GM21717 (cell line): ENCODE measurements around the gene MINDY4.

Experiments used
- ATAC-seq: cut with Tn5 transposase; IDR thresholded peaks from one replicate; pipeline ENCODE4 v1.9.1; 2021; ENCODE audit warnings: mild to moderate bottlenecking, moderate library complexity; ENCODE audit not compliant: unreplicated experiment

MINDY4 gene

GRCh38 chr7:30771880-30772425 lies 736 bp downstream of the MINDY4 start:
- no peak for ATAC-seq

DNA sequence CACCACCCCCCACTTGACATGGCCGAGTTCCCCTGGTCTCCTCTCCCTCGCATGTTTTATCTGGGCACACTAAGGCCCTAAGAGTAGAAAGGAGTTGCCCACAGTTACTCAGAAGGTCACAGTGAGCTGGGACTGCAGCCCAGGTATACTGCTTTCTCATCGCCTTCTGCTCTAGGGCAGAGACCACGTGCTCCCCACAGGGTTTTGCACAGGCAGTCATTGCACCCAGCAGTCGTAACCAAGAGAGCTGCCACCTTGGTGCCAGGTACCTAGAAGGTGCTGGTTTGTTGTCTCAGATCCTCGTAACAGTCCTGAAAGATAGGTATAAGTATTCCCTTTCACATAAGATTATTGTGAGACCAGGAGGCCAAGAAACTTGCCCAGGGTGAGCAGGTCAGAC lies 1.8 kb downstream of the MINDY4 start:
- no peak for ATAC-seq

DNA sequence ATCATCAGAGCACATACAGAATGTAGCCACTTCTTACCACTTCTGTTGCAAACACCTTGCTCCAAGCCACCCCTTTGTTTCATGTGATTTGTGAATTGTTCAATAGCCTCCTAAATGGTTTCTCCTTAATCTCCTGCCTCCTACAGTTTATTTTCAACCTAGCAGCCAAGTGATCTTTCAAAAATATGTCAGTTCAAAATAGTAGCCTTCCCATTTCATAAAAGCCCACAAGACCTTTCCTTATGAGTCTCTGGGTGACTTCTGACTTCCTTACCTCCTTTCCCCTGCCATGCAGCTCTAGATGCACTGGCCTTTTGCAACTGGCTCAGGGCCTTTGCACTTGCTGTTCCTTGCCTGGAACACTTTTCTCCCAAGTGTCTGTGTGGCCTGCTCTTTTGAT lies 4.8 kb downstream of the MINDY4 start:
- no peak for ATAC-seq

- ATAC-seq: no peak
Observed at GRCh38 chr7:30776971-30777370, 5.8 kb downstream of the MINDY4 start.

DNA sequence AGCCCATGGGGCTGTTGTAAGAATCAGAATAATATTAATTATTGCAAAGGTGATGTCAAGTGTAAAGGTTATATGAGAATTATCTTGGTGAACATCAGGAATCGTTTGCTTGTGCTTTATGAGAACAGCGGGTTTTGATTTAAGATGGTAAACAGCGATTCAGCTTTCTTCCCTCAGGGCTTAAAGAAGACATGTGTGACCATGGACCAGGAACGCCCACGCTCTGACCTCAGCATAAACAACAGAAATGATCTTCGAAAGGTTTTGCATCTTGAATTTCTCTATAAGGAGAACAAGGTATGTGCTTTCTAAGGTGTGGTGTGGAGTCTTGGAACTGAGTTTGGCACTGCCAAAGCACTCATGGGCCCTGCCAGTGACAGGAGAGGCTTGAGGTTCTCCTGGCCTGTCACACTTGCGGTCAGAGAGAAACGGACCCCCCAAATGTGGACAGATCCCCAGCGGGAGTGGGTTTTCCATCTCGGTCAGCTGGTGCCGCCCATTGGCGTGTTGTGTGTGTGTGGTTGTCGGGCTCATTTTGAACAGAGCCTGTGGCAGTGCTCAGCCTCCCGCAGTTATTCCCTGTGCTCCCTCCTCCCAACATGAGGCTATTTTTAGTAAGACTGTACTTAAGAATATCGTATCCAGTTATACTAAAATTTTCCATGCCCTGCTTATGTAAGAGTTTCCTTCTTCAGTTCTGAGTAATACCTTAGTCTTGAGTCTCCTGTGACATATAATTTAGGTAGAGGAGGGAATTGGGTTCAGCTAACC lies 7.2 kb downstream of the MINDY4 start:
- ATAC-seq: no peak

DNA sequence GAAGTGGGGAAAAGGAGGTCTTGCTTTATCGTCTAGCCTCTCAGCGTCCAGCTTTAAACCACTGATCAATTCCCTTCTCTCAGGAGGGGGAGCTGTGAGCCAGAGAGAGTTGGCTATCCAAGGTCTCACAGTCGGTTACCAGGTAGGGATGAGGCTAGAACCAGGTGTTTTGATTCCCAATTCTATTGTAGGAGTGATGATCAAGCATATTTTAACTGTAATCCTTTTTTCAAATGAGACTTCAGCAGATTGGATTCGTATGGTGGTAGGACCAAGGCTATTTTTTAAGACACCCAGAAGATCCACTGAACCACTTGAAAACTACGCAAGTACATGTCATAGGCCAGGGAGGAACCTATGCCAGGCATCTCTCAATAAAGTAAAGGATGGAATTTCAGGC lies 8.4 kb downstream of the MINDY4 start:
- ATAC-seq: no peak

- ATAC-seq: no peak
Observed at GRCh38 chr7:30780941-30781340, 9.7 kb downstream of the MINDY4 start.

DNA sequence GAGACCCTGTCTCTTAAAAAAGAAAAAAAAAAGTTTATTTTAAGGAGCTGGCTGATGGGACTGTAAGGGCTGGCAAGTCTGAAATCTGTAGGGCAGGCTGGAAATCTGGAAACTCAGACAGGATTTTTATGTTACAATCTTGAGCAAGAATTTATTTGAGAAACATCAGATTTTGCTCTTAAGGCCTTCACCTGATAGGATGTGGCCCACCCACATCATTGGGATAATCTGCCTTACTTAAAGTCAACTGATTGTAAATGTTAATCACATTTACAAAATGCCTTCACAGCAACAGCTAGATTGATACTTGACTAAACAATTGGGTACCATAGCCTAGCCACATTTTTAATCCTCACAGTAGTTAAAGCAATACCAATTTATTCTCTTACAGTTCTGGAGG lies 11.5 kb downstream of the MINDY4 start:
- no peak for ATAC-seq

DNA sequence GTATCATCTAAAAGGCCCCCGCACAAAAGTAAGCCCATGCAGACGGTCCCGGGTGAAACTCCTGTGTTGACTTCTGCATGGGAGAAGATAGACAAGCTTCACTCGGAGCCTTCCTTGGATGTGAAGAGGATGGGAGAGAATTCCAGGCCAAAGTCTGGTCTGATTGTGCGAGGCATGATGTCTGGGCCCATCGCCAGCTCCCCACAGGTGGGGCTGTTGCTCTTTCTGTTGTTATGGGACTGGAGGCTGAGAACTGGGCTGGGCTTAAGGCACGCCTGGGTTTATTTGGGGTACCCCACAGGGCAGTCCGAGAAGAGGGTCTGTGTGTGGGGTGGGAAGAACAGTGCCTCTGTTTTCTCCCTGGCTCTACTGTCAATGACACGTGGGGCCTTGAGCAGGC lies 14.6 kb downstream of the MINDY4 start:
- ATAC-seq: no peak

DNA sequence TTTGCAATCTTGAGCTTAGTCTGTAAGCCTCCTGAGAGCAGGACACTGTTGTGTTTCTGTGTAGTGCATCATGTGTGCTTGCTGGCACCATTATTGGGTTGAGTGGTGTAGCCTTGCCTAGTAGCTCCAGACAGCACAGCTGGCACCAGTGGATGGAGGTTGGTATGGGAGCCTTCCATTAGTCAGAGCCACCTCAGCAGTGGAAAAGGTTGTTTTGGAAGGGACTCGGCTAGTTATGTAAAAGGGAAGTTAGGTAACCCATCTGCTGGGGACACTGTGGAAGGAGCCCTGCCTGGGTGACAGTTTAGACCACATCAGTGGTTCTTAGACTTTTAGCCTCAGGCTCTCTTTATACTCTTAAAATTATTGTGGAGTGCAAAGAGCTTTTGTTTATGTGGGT lies 16.3 kb downstream of the MINDY4 start:
- ATAC-seq: no peak

DNA sequence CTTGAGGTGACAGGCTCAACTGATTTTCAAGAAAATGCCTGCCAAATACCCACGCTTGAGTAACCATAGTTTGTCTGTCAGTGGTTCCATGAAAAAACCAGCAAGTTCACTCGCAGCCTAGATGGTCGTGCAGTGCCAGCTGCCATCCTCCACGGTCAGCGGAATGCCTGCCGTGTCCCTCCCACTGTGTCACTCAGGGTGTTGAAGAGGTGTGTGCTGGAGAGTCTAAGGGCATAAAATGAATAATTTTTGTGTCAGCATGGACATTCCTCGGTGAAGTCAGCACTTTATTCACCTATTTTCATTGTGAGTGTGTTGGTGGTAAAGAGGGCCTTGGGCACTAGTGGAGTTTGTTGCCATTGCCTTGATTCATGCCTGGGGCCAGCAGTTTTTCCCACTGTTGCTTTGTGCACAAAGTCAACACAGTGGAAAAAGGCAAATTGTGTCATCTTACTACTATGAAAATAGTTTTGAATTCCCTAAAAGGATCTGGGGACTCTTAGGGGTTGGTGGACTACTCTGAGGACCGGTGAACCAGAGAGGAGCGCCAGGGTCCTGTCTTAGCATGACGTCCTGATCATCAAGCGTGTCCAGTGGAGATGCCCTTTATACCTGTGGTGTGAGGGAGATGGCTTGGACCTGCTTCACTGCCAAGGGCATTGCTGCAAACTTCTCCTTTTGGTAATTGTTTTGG lies 17.6 kb downstream of the MINDY4 start:
- no peak for ATAC-seq

- no peak for ATAC-seq
Observed at GRCh38 chr7:30789334-30789711, 18.1 kb downstream of the MINDY4 start.

GRCh38 chr7:30790356-30790755 lies 19.1 kb downstream of the MINDY4 start:
- ATAC-seq: no peak

DNA sequence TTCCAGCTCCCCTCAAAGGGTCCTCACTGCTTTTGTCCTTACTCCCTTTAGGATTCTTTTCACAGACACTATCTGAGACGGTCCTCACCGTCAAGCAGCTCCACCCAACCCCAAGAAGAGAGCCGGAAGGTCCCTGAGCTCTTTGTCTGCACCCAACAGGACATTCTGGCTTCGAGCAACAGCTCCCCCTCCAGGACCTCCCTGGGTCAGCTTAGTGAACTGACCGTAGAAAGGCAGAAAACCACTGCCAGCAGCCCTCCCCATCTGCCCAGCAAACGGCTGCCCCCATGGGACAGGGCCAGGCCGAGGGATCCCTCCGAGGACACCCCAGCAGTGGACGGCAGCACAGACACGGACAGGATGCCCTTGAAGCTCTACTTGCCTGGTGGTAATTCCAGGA lies 19.9 kb downstream of the MINDY4 start:
- no peak for ATAC-seq

- no peak for ATAC-seq
Observed at GRCh38 chr7:30795161-30795948, 24.1 kb downstream of the MINDY4 start.

- no peak for ATAC-seq
Observed at GRCh38 chr7:30796105-30796869, 25.1 kb downstream of the MINDY4 start.

GRCh38 chr7:30797176-30798040 lies 26.2 kb downstream of the MINDY4 start:
- no peak for ATAC-seq

GRCh38 chr7:30799206-30799975 lies 28.2 kb downstream of the MINDY4 start:
- ATAC-seq: peak; percentile 85
